ENCODE measurements around the gene ELMO3.

ELMO3 gene

DNA sequence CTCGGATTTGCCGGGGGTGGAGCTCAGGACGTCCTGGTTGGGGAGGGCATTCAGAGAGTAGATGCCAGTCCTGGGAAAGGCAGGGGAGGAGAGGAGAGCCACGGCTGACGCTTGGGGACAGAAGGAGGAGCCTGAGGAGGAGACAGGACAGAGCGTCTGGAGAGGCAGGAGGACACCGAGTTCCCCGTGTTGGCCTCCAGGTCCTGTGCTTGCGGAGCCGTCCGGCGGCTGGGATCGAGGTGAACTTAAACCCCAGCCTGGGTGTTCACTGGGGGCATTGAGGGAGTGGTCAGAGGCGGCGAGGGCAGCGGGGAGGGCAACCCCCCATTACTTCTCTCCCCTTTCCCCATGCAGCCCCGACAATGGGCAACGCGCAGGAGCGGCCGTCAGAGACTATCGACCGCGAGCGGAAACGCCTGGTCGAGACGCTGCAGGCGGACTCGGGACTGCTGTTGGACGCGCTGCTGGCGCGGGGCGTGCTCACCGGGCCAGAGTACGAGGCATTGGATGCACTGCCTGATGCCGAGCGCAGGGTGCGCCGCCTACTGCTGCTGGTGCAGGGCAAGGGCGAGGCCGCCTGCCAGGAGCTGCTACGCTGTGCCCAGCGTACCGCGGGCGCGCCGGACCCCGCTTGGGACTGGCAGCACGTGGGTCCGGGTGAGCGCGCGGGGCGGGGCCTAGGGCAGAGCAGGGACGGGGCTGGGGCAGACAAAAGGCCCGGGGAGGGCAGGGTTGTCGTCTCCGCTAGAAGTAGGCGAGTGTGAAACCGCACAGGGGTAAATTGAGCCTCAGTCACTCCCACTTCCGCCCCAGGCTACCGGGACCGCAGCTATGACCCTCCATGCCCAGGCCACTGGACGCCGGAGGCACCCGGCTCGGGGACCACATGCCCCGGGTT, 24.9 kb upstream of the ELMO3 start:
- WGBS, 2 experiments = 3% methylated on average over 71 of the region's 71 CpGs

GRCh38 chr16:67174706-67175231, 24.2 kb upstream of the ELMO3 start:
- WGBS, 2 experiments = 76 to 78% methylated on average over 31 of the region's 31 CpGs

More for the DNA sequence above, 24.9 kb upstream of the ELMO3 start:
- H3K27me3 ChIP-seq (ENCODE audit: control insufficient read depth, insufficient read depth, low read length, poor library complexity, severe bottlenecking) = peaks cover 98% of the 10 kb centered on the region
- no peak overlapping the region for H3K27ac ChIP-seq (ENCODE audit: insufficient read depth, low read depth, low read length, poor library complexity, severe bottlenecking)
- peaks cover 13% of the 10 kb centered on the region for H3K4me1 ChIP-seq (ENCODE audit: control insufficient read depth, insufficient read depth, low read length)
- peak overlapping the region; percentile 39 for H3K4me3 ChIP-seq (ENCODE audit: insufficient read depth, low read depth, low read length)
- no peaks in the 10 kb centered on the region for H3K9me3 ChIP-seq (ENCODE audit: control insufficient read depth, low read length)
- no peaks in the 10 kb centered on the region for H3K36me3 ChIP-seq (ENCODE audit: control insufficient read depth, insufficient read depth, low read length)

GRCh38 chr16:67176662-67177061, 22.3 kb upstream of the ELMO3 start:
- Histone ChIP-seq H3K9me3 (ENCODE audit: control insufficient read depth, low read length) (no peaks in the 10 kb centered on the region), H3K4me3 (ENCODE audit: insufficient read depth, low read depth, low read length) (no peak overlapping the region), H3K36me3 (ENCODE audit: control insufficient read depth, insufficient read depth, low read length) (no peaks in the 10 kb centered on the region), H3K4me1 (ENCODE audit: control insufficient read depth, insufficient read depth, low read length) (peaks cover 9% of the 10 kb centered on the region), H3K27ac (ENCODE audit: insufficient read depth, low read depth, low read length, poor library complexity, severe bottlenecking) (no peak overlapping the region), H3K27me3 (ENCODE audit: control insufficient read depth, insufficient read depth, low read length, poor library complexity, severe bottlenecking) (peaks cover 80% of the 10 kb centered on the region)
- 93 to 94% methylated on average over 12 of the region's 12 CpGs for WGBS, 2 experiments

More at GRCh38 chr16:67174706-67175231, 24.2 kb upstream of the ELMO3 start:
- H3K27ac ChIP-seq (ENCODE audit: insufficient read depth, low read depth, low read length, poor library complexity, severe bottlenecking) = no peak overlapping the region
- H3K27me3 ChIP-seq (ENCODE audit: control insufficient read depth, insufficient read depth, low read length, poor library complexity, severe bottlenecking) = peaks cover 96% of the 10 kb centered on the region
- no peaks in the 10 kb centered on the region for H3K36me3 ChIP-seq (ENCODE audit: control insufficient read depth, insufficient read depth, low read length)
- no peaks in the 10 kb centered on the region for H3K9me3 ChIP-seq (ENCODE audit: control insufficient read depth, low read length)
- peaks cover 12% of the 10 kb centered on the region for H3K4me1 ChIP-seq (ENCODE audit: control insufficient read depth, insufficient read depth, low read length)
- peak overlapping the region; percentile 39 for H3K4me3 ChIP-seq (ENCODE audit: insufficient read depth, low read depth, low read length)

DNA sequence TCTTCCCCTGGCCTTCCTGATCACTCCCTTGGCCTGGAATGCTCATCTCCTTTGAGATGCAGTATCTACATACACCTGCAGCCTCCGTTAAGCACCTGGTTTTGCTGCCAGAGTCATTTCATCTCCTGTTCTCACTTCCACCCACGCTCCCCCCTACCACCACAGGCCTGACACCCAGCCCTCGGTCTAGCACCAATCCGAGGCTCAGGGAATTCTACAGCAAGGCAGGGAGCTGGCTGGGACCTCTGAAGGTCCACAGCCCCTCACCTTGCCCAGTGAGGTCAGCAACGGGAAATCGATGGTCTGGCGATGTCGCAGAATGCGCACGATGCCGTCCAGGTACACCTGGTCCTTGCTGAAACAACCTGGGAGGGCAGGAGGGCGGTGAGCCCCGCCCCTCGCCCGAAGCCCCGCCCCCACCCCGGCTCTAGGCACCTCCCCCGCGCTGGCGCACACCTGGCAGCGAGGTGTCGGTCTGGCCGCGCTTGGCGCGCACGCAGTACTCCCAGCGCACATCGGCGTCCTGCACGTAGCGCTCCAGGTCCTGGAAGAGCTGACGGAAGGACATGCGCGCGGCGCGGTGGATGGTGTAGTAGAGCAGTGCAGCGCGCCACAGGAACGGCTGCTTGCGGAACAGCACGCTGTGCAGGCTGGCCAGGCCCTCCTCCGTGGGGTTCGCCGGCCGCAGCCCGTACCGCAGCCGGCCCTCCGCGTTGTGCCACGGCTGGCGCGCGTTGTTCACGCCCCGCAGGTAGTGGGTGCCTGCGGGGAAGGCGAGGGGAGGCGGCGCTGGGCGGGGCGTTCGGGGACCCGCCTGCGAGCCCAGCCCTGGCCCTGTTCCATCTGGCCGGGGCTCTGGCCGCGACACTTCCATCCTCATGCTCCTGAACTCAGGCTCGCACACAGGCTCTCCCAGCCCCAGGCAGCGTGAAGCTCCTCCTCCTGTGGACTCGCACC, 20.9 kb upstream of the ELMO3 start:
- Histone ChIP-seq H3K4me1 (ENCODE audit: control insufficient read depth, insufficient read depth, low read length) (peaks cover 9% of the 10 kb centered on the region), H3K36me3 (ENCODE audit: control insufficient read depth, insufficient read depth, low read length) (no peaks in the 10 kb centered on the region), H3K4me3 (ENCODE audit: insufficient read depth, low read depth, low read length) (no peak overlapping the region), H3K27ac (ENCODE audit: insufficient read depth, low read depth, low read length, poor library complexity, severe bottlenecking) (no peak overlapping the region), H3K27me3 (ENCODE audit: control insufficient read depth, insufficient read depth, low read length, poor library complexity, severe bottlenecking) (peaks cover 66% of the 10 kb centered on the region), H3K9me3 (ENCODE audit: control insufficient read depth, low read length) (no peaks in the 10 kb centered on the region)
- WGBS, 2 experiments = 6 to 8% methylated on average over 73 of the region's 73 CpGs

DNA sequence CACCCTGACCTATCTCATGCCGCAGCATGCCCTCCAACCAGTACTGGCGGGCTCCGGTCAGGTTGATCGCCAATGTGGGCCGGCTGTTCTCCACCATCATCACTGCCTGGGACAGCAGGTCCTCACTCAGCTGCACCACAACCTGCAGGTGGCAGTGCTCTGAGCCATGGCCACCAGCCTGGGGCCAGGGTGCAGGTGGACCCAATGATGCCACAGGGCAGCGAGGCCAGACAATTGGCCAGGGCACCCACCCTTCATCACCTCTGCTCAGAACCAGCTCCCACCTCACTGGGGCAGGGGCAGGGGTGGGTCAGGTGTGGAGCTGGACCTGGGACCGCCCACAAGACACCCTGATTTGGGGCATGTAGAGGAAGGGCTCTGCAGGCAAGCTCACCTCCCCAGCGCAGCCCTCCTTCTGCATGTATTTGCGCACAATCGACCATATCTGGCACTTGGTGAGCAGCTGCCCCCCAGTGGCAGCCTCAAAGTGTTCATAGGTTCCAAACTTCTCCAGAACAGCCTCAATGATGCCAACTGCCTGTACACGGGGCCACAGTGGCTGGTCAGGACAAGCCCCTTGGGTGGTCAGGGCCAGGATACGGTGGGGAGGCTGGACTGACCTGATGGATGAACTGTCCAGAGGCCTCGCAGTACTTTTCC, 19.4 kb upstream of the ELMO3 start:
- WGBS, 2 experiments = 94% methylated on average over 13 of the region's 13 CpGs
- no peaks in the 10 kb centered on the region for H3K9me3 ChIP-seq (ENCODE audit: control insufficient read depth, low read length)
- no peak overlapping the region for H3K4me3 ChIP-seq (ENCODE audit: insufficient read depth, low read depth, low read length)
- H3K36me3 ChIP-seq (ENCODE audit: control insufficient read depth, insufficient read depth, low read length) = no peaks in the 10 kb centered on the region
- H3K27me3 ChIP-seq (ENCODE audit: control insufficient read depth, insufficient read depth, low read length, poor library complexity, severe bottlenecking) = peaks cover 57% of the 10 kb centered on the region
- no peaks in the 10 kb centered on the region for H3K4me1 ChIP-seq (ENCODE audit: control insufficient read depth, insufficient read depth, low read length)
- no peak overlapping the region for H3K27ac ChIP-seq (ENCODE audit: insufficient read depth, low read depth, low read length, poor library complexity, severe bottlenecking)

- Histone ChIP-seq H3K27me3 (ENCODE audit: control insufficient read depth, insufficient read depth, low read length, poor library complexity, severe bottlenecking) (peaks cover 57% of the 10 kb centered on the region), H3K4me3 (ENCODE audit: insufficient read depth, low read depth, low read length) (no peak overlapping the region), H3K36me3 (ENCODE audit: control insufficient read depth, insufficient read depth, low read length) (no peaks in the 10 kb centered on the region), H3K27ac (ENCODE audit: insufficient read depth, low read depth, low read length, poor library complexity, severe bottlenecking) (no peak overlapping the region), H3K4me1 (ENCODE audit: control insufficient read depth, insufficient read depth, low read length) (peaks cover 5% of the 10 kb centered on the region), H3K9me3 (ENCODE audit: control insufficient read depth, low read length) (no peaks in the 10 kb centered on the region)
- WGBS, 2 experiments = 93 to 94% methylated on average over 16 of the region's 16 CpGs
These were observed 18.8 kb upstream of the ELMO3 start for GRCh38 chr16:67180166-67180565.

- Histone ChIP-seq H3K9me3 (ENCODE audit: control insufficient read depth, low read length) (no peaks in the 10 kb centered on the region), H3K27ac (ENCODE audit: insufficient read depth, low read depth, low read length, poor library complexity, severe bottlenecking) (no peak overlapping the region), H3K4me3 (ENCODE audit: insufficient read depth, low read depth, low read length) (no peak overlapping the region), H3K27me3 (ENCODE audit: control insufficient read depth, insufficient read depth, low read length, poor library complexity, severe bottlenecking) (peaks cover 57% of the 10 kb centered on the region), H3K36me3 (ENCODE audit: control insufficient read depth, insufficient read depth, low read length) (no peaks in the 10 kb centered on the region), H3K4me1 (ENCODE audit: control insufficient read depth, insufficient read depth, low read length) (peaks cover 7% of the 10 kb centered on the region)
- 93 to 100% methylated on average over 2 of the region's 2 CpGs for WGBS, 2 experiments
These were observed 17.6 kb upstream of the ELMO3 start for GRCh38 chr16:67181346-67181745.

- H3K27me3 ChIP-seq (ENCODE audit: control insufficient read depth, insufficient read depth, low read length, poor library complexity, severe bottlenecking) = peaks cover 51% of the 10 kb centered on the region
- H3K9me3 ChIP-seq (ENCODE audit: control insufficient read depth, low read length) = no peaks in the 10 kb centered on the region
- H3K36me3 ChIP-seq (ENCODE audit: control insufficient read depth, insufficient read depth, low read length) = no peaks in the 10 kb centered on the region
- H3K4me3 ChIP-seq (ENCODE audit: insufficient read depth, low read depth, low read length) = no peak overlapping the region
- H3K4me1 ChIP-seq (ENCODE audit: control insufficient read depth, insufficient read depth, low read length) = peaks cover 15% of the 10 kb centered on the region
- 85 to 92% methylated on average over 2 of the region's 2 CpGs for WGBS, 2 experiments
- no peak overlapping the region for H3K27ac ChIP-seq (ENCODE audit: insufficient read depth, low read depth, low read length, poor library complexity, severe bottlenecking)
These were observed 16.6 kb upstream of the ELMO3 start for GRCh38 chr16:67182288-67182687.

DNA sequence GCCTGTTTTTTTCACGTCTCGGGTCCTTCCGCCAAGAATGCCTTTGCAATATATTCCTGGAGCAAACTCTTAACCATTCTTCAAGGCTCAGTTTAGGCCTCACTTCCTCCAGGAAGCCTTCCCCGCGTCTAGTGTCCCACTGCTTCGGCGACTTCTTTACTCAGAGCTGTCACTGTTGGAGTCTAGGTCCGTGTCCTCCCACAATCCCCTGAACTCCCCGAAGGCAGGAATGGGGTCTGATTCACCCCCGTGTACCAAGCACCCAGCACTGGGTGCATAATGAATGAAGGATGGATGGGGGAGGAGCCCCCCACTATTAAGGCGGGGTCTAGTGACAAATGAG, 15.7 kb upstream of the ELMO3 start:
- peaks cover 15% of the 10 kb centered on the region for H3K4me1 ChIP-seq (ENCODE audit: control insufficient read depth, insufficient read depth, low read length)
- H3K36me3 ChIP-seq (ENCODE audit: control insufficient read depth, insufficient read depth, low read length) = no peaks in the 10 kb centered on the region
- H3K27ac ChIP-seq (ENCODE audit: insufficient read depth, low read depth, low read length, poor library complexity, severe bottlenecking) = peak overlapping the region; percentile 96
- WGBS, 2 experiments = 10 to 16% methylated on average over 11 of the region's 11 CpGs
- peaks cover 41% of the 10 kb centered on the region for H3K27me3 ChIP-seq (ENCODE audit: control insufficient read depth, insufficient read depth, low read length, poor library complexity, severe bottlenecking)
- peak overlapping the region; percentile 83 for H3K4me3 ChIP-seq (ENCODE audit: insufficient read depth, low read depth, low read length)
- H3K9me3 ChIP-seq (ENCODE audit: control insufficient read depth, low read length) = no peaks in the 10 kb centered on the region
